GM12872 (cell line): ENCODE measurements around the gene AGMAT.

Source experiments
- TF ChIP-seq, protein P1 (sequence below): IDR thresholded peaks from 3 replicates; pipeline ENCODE4 v1.5.1; 2011; ENCODE audit warnings: low read depth, mild to moderate bottlenecking, low read length, moderate library complexity; ENCODE audit not compliant: insufficient read depth

AGMAT gene

DNA sequence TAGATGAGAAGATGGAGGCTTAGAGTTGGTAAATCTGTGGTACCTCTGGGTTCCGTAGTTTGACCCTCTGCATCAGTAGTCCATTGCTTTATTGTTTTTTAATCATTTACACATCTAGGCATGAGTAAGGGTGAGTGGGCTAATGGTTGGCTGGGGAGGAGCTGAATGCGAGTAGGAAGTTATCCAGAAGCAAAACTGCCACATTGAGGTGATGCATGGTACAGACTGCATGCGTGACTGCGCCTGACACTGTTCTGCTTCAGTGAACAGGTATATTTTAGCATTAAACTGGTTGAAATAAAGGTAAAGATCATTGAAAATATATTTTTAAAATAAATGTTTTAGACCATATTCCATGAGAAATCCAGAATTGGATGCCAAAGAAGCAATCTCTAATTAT is 53.8 kb downstream of the AGMAT start:
- TF ChIP-seq, protein P1, sequence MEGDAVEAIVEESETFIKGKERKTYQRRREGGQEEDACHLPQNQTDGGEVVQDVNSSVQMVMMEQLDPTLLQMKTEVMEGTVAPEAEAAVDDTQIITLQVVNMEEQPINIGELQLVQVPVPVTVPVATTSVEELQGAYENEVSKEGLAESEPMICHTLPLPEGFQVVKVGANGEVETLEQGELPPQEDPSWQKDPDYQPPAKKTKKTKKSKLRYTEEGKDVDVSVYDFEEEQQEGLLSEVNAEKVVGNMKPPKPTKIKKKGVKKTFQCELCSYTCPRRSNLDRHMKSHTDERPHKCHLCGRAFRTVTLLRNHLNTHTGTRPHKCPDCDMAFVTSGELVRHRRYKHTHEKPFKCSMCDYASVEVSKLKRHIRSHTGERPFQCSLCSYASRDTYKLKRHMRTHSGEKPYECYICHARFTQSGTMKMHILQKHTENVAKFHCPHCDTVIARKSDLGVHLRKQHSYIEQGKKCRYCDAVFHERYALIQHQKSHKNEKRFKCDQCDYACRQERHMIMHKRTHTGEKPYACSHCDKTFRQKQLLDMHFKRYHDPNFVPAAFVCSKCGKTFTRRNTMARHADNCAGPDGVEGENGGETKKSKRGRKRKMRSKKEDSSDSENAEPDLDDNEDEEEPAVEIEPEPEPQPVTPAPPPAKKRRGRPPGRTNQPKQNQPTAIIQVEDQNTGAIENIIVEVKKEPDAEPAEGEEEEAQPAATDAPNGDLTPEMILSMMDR: no peak

DNA sequence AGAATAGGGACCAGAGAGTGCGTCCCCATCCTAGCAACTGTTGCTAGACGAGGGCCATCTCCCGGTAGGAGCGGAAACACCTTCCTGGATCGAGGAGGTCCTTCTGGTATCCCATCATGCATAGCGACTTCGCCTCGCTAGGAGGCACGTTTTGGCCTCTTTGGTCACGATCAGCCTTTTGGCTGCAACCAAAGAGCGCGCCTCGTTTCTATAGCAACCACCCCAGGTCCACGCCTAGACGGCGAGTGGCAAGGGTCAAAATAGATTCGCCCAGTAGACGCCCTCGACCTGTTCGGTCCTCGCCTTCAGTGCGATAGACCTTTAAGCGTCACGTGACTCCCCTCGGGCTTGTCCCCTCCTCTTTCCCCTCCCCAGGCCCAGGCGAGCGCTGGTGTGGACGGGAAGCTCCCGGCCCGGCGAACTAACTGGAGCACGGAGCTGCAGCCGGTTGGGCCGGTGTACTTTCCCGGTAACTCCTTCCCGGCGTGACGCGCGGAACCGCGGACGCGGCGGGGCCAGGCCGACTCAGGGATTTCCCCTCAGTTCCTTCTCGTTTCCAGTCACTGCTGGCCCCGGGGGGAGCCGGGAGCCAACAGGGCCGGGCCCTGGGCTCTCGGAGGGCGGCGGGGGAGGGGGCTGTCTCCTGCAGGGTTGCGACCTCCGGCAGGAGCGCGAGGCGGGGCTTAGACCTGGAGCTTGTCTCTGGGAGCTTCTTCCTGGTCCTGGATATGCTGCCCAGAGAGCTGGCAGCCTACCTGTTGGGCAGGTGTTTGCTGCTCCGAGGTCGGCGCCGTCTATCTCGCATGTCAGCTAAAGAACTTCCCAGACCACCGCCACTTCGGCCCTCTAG is 58.1 kb downstream of the AGMAT start, which contains the start of gene DNAJC16:
DNAJC16 (plus strand) TSS at position 359 of the 850 bp plus-strand sequence. CDS start 2,258 bp downstream, outside the sequence.
- TF ChIP-seq, protein P1: peak; percentile 27; the same call in 2 of the 3 replicates

- TF ChIP-seq, protein P1: no peak
Measured at GRCh38 chr1:15526021-15526489, 58.8 kb downstream of the AGMAT start.

DNA sequence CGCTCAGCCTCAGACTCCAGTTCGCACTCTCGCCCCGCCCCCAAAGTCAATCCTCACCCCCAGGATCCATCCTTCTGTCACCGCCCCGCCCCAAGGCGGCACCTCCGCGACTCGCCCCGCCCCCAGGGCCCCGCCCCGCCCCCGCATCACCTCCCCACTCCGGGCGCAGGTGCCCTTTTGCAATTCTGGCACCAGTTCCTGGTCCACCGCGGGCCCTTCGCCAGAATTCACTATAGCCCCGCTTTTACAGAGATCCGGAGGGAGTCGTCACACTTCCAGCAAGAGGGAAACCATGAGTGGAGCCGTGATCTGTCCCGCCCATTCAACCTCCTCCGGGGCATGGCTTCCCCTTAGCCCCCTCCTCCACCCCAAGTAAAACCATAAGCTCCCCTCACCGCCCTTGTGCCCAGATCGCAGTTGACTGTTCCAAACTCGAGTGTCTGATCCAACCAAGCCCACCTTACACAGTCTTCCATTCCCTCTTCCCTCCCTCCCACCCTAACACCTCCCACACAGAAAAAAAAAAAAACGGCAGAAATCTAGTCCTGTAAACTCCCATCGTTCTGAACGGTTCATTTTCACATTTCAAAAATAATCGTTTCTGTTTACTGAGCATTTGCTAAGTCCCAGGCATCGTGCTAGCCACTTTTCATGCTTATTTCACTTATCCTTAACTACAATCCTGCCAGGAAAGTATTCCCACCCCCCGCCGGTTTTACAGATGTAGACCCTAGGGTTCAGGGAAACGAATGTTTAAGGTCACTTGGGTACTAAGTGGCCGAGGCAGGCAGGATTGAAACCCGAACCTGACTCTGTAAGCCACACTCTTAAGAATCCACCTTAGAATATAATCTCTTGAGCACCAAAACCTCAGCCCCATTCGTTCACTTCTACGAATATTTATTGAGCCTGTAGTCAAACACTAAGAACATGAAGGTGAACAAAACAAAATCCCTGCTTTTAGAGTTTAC is 59.5 kb downstream of the AGMAT start:
- TF ChIP-seq, protein P1: no peak

GRCh38 chr1:15524283-15525049 is 60.4 kb downstream of the AGMAT start:
- TF ChIP-seq, protein P1: no peak

GRCh38 chr1:15524021-15524282 is 60.9 kb downstream of the AGMAT start, which contains the start of gene CASP9:
Gene CASP9, minus strand, starts transcription at chr1:15524215. Its CDS starts 15 bp downstream, at chr1:15524200.
- TF ChIP-seq, protein P1: no peak
